HG03571 (cell line): ENCODE results near the gene SSTR1.

Experiments
- ATAC-seq: cut with Tn5 transposase; IDR thresholded peaks from one replicate; pipeline ENCODE4 v1.9.1; 2021; ENCODE audit not compliant: unreplicated experiment

The SSTR1 gene

GRCh38 chr14:38202444-38203191 is 5.1 kb upstream of the SSTR1 start:
- no peak for ATAC-seq

GRCh38 chr14:38203929-38204718 is 3.6 kb upstream of the SSTR1 start:
- ATAC-seq = no peak

DNA sequence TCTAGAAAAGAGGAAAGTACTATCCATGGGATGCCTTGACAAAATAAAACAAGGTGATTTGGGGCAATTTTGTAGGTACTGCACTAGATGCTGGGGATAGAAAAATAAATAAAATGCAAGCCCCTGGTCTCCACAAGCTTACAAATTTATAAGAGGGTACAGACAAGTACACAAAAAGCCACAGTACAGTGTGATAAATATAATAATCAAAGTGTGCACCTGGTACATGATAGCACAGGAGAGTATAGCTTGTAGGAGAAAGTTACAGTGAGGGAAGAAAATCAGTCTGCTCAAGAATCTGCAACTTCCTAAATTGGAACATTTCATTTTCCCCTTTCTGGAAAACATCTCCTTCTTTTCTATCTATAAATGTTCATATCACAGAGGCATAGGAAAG is 3.0 kb upstream of the SSTR1 start:
- no peak for ATAC-seq

GRCh38 chr14:38205119-38205813 is 2.4 kb upstream of the SSTR1 start:
- no peak for ATAC-seq

GRCh38 chr14:38205949-38206665 is 1.6 kb upstream of the SSTR1 start:
- ATAC-seq = no peak

- ATAC-seq = no peak
These were observed 871 bp upstream of the SSTR1 start for GRCh38 chr14:38206689-38207376.

DNA sequence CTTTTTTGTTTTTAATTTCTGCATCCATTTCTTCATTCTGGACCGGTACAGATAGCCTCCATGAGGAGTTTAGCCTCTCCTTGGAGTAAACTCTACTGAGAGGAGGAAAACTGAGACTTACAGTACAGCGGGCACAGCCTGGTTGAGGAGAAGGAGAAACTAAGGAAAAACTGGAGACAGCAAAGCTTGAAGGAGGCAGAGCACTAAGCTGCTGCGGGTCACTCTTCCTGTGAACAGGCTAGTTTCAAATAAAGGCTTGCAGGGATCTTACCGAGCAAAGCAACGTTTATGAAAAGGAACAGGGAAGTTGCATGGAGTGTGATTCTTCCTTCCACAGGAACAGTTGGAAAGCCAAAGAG is 348 bp upstream of the SSTR1 start:
- no peak for ATAC-seq

DNA sequence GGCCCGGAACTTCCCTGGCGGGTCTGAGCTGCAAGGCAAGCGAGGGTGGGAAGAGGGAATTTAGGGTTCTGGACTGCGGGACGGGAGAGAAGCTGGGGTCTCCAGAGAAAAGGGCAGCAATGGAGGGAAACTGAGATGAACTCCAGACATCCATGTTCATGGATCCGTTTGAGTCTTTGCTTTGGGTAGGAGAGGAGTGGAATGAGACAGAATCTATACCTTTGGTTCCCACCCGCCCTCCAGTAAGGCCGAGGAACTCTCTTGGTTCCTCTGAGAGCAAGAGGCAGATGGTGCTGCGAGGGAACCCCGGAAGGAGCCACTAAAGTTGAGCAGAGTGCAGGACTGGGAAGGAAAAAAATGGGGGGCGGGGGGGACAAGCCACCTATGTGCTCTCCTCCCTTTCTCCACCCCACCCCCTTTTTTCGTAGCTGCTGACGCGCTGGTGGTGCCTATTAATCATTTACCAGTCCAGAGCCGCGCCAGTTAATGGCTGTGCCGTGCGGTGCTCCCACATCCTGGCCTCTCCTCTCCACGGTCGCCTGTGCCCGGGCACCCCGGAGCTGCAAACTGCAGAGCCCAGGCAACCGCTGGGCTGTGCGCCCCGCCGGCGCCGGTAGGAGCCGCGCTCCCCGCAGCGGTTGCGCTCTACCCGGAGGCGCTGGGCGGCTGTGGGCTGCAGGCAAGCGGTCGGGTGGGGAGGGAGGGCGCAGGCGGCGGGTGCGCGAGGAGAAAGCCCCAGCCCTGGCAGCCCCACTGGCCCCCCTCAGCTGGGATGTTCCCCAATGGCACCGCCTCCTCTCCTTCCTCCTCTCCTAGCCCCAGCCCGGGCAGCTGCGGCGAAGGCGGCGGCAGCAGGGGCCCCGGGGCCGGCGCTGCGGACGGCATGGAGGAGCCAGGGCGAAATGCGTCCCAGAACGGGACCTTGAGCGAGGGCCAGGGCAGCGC is 1.2 kb downstream of the SSTR1 start:
- no peak for ATAC-seq

DNA sequence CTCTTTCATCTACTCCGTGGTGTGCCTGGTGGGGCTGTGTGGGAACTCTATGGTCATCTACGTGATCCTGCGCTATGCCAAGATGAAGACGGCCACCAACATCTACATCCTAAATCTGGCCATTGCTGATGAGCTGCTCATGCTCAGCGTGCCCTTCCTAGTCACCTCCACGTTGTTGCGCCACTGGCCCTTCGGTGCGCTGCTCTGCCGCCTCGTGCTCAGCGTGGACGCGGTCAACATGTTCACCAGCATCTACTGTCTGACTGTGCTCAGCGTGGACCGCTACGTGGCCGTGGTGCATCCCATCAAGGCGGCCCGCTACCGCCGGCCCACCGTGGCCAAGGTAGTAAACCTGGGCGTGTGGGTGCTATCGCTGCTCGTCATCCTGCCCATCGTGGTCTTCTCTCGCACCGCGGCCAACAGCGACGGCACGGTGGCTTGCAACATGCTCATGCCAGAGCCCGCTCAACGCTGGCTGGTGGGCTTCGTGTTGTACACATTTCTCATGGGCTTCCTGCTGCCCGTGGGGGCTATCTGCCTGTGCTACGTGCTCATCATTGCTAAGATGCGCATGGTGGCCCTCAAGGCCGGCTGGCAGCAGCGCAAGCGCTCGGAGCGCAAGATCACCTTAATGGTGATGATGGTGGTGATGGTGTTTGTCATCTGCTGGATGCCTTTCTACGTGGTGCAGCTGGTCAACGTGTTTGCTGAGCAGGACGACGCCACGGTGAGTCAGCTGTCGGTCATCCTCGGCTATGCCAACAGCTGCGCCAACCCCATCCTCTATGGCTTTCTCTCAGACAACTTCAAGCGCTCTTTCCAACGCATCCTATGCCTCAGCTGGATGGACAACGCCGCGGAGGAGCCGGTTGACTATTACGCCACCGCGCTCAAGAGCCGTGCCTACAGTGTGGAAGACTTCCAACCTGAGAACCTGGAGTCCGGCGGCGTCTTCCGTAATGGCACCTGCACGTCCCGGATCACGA is 2.2 kb downstream of the SSTR1 start:
- no peak for ATAC-seq

GRCh38 chr14:38210587-38211216 is 3.0 kb downstream of the SSTR1 start:
- no peak for ATAC-seq

- no peak for ATAC-seq
These were observed 3.6 kb downstream of the SSTR1 start for GRCh38 chr14:38211255-38211735.

DNA sequence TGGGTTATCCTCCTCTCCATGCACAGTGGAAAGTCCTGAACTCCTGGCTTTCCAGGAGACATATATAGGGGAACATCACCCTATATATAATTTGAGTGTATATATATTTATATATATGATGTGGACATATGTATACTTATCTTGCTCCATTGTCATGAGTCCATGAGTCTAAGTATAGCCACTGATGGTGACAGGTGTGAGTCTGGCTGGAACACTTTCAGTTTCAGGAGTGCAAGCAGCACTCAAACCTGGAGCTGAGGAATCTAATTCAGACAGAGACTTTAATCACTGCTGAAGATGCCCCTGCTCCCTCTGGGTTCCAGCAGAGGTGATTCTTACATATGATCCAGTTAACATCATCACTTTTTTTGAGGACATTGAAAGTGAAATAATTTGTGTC is 4.4 kb downstream of the SSTR1 start:
- ATAC-seq = no peak

GRCh38 chr14:38213001-38213400 is 5.3 kb downstream of the SSTR1 start:
- ATAC-seq = no peak

DNA sequence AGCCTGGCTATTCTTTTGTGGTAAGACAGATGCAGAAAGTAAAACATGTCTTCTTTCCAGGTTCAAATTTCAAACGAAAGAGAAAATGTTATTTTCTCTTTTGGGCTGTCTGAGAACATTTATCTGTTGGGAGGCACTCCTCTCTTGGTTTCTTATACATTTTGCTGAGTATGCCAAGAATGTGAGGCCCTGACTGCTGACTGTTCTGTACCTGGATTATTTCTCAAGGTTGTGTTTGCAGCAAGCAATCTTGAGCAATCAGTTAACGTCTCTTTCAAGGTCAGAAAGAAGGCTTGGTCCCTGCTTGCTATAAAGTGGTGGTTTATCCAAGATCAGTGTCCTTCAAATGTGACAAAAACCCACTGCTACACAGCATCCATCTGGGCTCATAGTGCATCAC is 9.8 kb downstream of the SSTR1 start:
- no peak for ATAC-seq

DNA sequence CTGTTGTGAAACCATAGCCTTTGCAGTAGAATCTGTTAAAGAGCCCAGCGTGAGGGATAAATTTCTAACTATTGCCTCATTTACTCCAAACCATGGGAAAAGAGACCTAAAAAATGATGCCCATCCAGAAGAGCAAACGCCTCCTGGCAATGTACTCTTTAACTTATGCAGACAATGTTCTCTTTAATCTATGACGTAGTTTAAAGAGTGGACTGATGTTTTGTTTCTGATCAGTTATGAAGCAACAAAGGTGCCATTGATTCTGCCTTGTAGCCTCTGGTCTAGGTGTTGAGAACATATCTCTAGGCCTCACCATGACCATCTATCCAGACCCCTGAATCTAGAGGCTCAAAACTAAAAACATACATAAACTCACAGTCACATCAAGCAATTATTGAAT is 13.4 kb downstream of the SSTR1 start:
- ATAC-seq = no peak

DNA sequence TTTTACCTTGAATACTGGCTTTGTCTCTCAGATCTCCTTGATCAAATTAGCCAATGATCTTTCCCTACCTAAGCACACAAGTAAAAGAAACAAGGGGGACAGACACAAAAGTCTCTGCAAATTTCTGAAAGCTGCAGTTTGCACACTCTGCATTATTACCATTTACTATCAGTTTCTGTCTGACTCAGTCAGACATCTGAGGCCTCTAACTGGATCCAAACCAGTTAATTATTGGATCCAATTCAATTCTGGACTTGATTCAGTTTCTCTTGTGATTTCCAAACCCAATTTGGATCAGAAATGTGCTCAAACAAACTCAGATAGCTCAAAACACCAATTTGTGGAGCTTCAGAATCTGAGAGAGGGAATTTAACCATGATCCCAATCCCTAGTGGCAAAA is 16.6 kb downstream of the SSTR1 start:
- no peak for ATAC-seq

- ATAC-seq = no peak
These were observed 18.2 kb downstream of the SSTR1 start for GRCh38 chr14:38225946-38226345.

- no peak for ATAC-seq
These were observed 18.7 kb downstream of the SSTR1 start for GRCh38 chr14:38226366-38226765.
